Dedifferentiated amniotic fluid mesenchymal stem cell (primary cell): Measurements from ENCODE around the gene RAD51C.
"Not testable (repeated sequence)": the region's sequence is repeated elsewhere in the genome, so short reads cannot be mapped to it uniquely, and the experiment has no call there.

Experiments used
- DNase-seq: peaks from one replicate; pipeline ENCODE4 v3.0.0-alpha.2; 2016; ENCODE audit errors: extremely low spot score

The RAD51C gene

DNA sequence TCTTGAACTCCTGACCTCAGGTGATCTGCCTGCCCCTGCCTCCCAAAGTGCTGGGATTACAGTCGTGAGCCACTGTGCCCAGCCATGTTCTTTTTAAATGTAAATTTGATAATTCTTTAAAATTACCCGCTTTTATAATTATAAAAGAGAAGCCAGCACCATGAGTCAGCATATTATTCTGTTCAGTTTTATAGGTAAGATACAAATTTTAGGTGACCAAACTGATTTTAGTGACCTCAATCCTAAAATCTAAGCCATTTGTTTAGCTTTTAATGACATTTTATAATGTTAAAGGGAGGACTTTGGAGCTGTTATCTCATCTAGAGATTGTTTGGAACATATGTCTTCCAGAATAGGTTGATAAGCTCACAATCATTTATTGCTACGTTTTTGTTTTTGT, 42.4 kb downstream of the RAD51C start:
- DNase-seq = no peak

- no peak for DNase-seq
Observed at GRCh38 chr17:58741121-58741625, 48.8 kb downstream of the RAD51C start.

DNA sequence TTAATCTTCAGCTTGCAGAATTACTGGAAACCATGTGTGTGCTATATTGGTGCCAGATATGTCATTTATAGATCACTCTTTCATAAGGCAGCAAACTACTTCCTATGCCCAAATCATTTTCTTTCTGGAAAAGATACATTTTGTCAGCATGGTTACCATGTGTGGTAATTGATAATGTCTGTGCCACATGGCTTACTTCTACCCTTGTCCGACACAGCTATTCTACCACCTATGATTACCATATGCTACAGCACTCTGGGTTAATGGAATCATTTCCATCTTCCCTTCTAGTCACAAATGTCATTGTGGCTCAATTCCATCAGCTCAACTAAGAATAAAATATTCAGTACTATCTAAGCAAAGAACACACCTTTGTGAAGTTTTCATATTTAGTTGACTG, 55.3 kb downstream of the RAD51C start:
- no peak for DNase-seq

GRCh38 chr17:58749627-58750026, 57.2 kb downstream of the RAD51C start:
- DNase-seq = not testable (repeated sequence)

GRCh38 chr17:58753026-58753425, 60.6 kb downstream of the RAD51C start:
- DNase-seq = no peak

DNA sequence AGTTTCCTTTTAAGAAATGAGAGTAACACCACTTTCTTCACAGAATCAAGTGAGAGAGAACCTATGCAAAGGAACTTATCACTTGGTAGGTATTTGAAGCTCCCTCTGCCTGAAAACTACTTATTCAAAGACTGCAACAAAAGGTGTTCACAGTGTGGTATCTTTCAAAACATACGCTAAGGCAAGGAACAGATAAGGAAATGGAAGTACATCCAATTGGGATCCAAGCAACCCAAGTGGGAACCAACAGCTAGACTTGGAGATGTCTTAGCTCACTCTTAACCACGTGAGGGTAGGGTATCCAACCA, 62.8 kb downstream of the RAD51C start:
- DNase-seq = no peak

- DNase-seq = no peak
Observed at GRCh38 chr17:58755577-58756245, 63.3 kb downstream of the RAD51C start, which contains the start of gene PPM1E. PPM1E (plus strand) TSS chr17:58755854.

DNA sequence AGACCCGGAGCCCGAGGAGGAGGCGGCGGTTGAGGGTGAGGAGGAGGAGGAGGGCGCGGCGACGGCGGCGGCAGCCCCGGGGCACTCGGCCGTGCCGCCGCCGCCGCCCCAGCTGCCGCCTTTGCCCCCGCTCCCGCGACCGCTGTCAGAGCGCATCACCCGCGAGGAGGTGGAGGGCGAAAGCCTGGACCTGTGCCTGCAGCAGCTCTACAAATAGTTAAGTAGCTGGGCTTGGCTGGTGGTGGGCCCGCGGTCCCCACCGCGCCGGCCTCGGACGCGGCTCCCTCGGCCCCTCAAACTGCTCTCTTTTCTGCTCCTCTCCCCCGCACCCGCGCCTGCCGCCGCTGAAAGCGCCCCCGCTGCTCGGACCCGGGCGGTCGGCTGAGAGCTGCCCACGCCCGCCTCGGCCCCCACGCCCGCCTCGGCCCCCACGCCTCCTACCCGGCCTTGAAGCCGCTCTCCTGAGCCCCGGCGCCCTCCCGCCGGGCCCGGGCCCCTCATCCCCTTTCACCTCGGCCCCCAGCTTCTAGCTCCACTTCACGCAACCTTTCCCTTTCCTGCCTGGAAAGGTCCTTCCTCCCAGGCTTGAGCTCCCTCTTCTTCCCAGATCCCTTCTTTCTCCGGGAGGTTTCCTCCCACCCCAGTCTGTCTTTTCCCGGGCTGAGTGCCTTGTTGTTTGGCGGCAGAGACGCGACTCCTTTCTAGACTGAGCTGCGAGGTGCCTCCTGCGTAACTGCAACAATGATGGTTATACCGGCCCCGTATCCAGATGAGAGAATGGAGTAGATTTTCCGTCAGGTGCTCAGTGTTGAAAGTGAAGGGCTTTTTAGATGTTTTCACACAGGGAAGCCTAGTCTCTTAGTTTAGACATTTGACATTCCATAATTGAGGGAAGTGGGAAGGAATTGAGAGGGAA, 64.1 kb downstream of the RAD51C start:
- no peak for DNase-seq

GRCh38 chr17:58757162-58757613, 64.8 kb downstream of the RAD51C start:
- no peak for DNase-seq

DNA sequence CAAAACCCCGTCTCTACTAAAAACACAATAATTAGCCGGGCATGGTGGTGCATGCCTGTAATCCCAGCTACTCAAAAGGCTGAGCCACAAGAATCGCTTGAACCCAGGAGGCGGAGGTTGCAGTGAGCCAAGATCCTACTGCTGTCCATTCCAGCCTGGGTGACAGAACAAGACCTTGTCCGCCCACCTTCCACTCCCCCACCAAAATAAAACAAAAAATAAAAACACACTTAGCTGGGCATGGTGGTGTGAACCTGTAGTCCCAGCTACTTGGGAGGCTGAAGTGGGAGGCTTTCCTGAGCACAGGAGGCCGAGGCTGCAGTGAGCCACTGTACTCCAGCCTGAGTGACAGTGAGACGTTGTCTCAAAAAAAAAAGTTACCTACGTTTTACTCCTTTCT, 66.5 kb downstream of the RAD51C start:
- DNase-seq = no peak

GRCh38 chr17:58759522-58759921, 67.1 kb downstream of the RAD51C start:
- DNase-seq = no peak

- DNase-seq = no peak
Observed at GRCh38 chr17:58760248-58760647, 67.8 kb downstream of the RAD51C start.

DNA sequence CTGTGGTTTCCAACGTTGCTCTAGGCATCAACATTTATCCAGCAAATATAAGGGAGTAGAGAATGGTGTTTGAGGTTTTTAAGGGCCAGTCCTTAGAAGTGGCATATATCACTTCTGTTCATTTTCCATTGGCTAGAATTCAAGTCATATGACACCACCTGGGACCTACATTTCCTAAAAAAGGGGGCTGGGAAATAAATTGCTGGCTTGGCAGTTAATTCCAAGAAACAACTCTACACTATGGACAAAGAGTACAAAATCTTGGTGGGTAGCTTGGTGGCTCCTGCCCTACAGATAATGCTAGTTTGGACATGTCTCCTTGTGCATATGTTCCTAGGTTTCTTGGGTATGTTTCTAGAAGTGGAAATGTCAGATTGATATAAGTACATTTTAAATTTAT, 70.9 kb downstream of the RAD51C start:
- DNase-seq = no peak

DNA sequence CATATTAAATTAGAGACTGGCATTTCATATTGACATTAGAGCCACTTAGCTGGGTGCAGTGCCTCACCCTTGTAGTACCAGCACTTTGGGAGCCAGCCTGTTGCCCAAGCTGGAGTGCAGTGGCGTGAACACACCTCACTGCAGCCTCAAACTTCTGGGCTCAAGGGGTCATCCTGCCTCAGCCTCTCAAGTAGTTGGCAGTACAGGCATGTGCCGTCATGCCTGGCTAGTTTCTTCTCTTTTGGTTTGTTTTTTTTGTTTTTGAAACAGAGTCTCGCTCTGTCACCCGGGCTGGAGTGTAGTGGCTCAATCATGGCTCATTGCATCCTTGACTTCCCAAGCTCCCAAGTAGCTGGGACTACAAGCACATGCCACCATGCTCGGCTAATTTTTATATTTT, 72.0 kb downstream of the RAD51C start:
- no peak for DNase-seq

DNA sequence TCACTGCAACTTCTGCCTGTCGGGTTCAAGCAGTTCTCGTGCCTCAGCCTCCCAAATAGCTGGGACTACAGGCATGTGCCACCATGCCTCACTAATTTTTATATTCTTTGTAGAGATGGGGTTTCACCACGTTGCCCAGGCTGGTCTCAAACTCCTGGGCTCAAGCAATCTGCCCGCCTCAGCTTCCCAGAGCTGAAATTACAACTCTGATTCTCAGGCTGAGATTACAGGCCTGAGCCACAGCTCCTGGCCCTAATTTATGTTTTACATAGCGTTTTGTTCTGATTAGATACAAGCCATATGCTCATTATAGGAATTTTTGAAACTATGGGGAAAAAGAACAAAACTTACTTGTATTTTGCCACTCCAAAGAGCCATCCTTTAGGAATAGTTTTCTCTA, 86.1 kb downstream of the RAD51C start:
- DNase-seq = not testable (repeated sequence)

DNA sequence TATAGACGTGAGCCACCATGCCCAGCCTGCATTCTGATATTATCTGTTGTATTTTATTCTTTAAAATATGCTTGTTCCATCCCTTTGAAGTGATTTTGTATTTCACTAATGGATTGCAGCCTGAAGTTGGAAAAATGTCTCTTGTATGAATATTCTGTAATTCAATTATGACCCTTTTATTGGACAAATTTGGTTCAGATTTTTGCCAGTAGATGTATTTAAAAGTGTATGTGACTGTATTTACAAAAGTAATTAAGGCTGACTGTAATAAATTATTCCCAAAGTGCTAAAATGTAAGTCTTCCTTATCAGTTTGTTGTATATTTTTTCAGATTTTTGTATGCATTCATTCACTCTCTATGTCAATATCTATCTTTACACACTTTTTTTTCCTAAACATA, 87.0 kb downstream of the RAD51C start:
- DNase-seq = no peak

GRCh38 chr17:58783380-58783779, 91.0 kb downstream of the RAD51C start:
- DNase-seq = no peak

GRCh38 chr17:58785097-58785496, 92.7 kb downstream of the RAD51C start:
- DNase-seq = no peak
